GM18519 (cell line): ENCODE data around the gene DGKD.

Experiments used
- ATAC-seq: cut with Tn5 transposase; IDR thresholded peaks from one replicate; pipeline ENCODE4 v1.9.1; 2021; ENCODE audit warnings: mild to moderate bottlenecking, moderate library complexity; ENCODE audit not compliant: unreplicated experiment, low FRiP score

Gene DGKD

GRCh38 chr2:233422050-233422639, 67.9 kb downstream of the DGKD start:
- peak; percentile 64 for ATAC-seq

GRCh38 chr2:233422649-233423551, 68.6 kb downstream of the DGKD start:
- ATAC-seq = no peak

DNA sequence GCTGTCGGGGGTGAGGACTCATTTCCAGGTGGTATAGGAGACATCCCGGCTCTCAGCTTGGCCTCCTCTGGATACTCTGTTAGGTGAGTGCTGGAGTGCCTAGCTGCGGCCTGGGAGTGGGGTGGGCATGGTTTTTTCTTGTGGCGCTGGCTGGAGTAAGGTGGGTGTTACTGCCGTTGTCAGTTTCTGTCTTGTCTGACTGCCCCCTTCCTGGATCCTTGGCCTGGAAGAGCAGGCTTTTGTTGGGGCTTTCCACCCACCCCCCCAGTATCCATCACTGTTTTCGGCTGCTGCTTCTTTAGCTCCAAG, 69.2 kb downstream of the DGKD start:
- no peak for ATAC-seq

DNA sequence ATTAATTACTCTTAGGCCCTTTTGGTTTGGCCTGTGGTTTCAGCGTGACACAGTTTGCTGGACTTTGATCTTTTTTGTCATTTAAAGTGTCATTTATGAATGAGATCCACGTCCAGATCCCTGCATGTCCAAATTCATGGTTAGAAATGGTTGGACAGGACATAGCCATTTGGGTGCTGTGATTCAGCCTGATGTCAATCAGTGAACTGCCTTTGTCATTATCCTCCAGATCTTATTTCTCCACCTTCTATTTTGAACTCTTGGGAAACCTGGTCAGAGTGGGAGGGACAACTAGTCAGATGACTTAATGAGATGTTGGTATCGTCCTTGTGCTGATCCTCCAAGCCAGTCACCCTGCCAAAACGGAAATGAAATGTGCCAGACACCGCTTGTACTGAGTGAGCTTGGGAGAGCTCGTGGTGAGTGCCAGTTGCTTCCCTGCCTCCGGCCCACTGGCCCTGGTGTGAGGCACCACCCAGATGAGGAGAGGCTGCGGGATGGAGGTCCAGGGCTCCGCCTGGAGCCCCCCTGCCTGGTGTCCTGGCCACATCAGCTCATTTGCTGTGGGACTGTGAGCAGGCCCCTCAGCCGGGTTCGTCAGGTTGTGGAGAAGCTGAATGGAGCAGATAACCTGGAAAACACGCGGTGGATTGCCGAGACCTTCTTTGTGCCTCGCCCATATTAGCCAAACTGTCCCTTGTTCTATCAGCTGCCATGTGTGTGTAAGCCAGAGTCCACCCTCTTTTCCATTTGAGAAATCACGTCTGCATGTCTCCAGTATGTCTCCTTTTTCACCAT, 70.1 kb downstream of the DGKD start:
- no peak for ATAC-seq

GRCh38 chr2:233426619-233427342, 72.5 kb downstream of the DGKD start:
- ATAC-seq = no peak

GRCh38 chr2:233428008-233428407, 73.7 kb downstream of the DGKD start:
- ATAC-seq = no peak

- ATAC-seq = no peak
Observed at GRCh38 chr2:233428438-233428837, 74.1 kb downstream of the DGKD start.

- ATAC-seq = no peak
Observed at GRCh38 chr2:233429175-233429897, 75.0 kb downstream of the DGKD start.

DNA sequence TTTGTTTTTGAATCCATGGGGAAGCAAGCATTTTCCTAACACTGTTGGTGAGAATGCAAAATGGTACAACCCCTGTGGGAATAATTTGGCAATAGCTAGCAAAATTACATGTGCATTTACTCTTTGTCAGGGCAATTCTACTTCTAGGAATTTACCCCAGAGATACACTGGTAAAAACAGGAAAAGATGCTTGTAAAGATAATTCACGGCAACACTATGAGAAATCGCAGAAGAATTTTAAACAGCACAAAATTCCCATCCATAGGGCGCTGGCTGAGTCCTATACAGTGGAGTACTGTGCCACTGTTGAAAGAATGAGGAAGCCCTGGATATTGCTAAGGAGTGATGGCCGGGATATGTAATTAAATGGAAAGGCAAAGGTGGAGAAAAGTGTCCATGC, 75.8 kb downstream of the DGKD start:
- ATAC-seq = no peak

- ATAC-seq = no peak
Observed at GRCh38 chr2:233430651-233431050, 76.4 kb downstream of the DGKD start.

GRCh38 chr2:233433029-233433428, 78.7 kb downstream of the DGKD start:
- ATAC-seq = no peak

DNA sequence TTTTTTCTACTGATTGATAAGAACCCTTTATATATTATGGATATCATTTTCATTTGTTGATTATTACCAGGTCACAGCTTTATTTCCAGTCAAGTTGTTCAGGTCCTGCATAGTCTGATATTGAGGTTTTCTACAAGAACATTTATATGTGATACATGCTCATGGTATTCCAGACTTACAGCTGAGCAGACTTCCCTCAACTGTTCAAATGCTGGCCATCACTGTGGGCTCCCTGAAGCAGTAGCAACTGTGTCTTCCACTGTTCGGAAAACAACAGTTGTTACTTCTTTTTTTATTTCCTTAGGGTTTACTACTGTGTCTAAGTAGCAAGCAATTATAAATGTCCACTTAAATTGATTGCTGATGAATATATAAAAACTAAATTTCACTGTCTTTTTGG, 79.5 kb downstream of the DGKD start:
- no peak for ATAC-seq

GRCh38 chr2:233434666-233435330, 80.5 kb downstream of the DGKD start:
- no peak for ATAC-seq

- ATAC-seq = no peak
Observed at GRCh38 chr2:233435436-233436190, 81.3 kb downstream of the DGKD start.

- ATAC-seq = no peak
Observed at GRCh38 chr2:233436191-233436581, 81.9 kb downstream of the DGKD start.

- no peak for ATAC-seq
Observed at GRCh38 chr2:233436691-233437438, 82.6 kb downstream of the DGKD start.

- ATAC-seq = no peak
Observed at GRCh38 chr2:233437439-233437955, 83.2 kb downstream of the DGKD start.

DNA sequence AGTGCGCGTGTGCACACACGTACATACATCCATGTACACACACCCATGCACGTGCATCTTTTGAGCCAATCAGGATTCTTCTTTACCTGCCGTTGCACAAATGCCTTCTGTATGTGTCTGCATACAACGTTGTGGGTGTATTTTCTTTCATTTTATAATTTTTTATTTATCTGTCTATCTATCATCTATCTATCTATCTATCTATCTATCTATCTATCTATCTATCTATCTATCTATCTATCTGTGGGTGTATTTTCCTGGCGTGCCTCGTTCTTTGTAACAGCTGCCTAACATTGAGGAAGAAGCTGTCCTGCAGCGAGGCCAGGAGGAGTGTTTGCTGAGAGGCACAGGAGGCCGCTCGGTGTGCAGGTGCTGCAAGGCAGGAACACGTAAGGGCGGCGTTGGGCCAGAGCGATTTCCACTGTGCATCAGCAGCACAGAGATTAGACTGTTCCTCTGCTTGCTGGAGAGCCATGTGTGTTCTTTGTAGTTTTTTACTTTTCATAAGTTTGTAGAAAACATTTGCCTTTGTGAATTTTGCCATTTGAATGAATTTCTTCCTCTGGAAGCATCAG, 84.4 kb downstream of the DGKD start:
- ATAC-seq = no peak
